Germinal center (tissue), 1 donor: ENCODE data around the gene FKBP2.
A peak's percentile ranks its signal among the peaks of the same experiment; 100 is the strongest.

ENCODE experiments used
- DNase-seq: peaks from one replicate; pipeline ENCODE4 v3.0.0; 2012; ENCODE audit warnings: mixed read lengths, low spot score

Gene FKBP2

GRCh38 chr11:64249563-64250414 is 8.9 kb downstream of the FKBP2 start:
- DNase-seq, result no peak

- DNase-seq, result no peak
These were observed 9.6 kb downstream of the FKBP2 start for GRCh38 chr11:64250415-64251015.

- peak; percentile 88 for DNase-seq
These were observed 10.3 kb downstream of the FKBP2 start, which contains the start of gene PLCB3 for GRCh38 chr11:64251016-64251752. PLCB3 (plus strand) TSS chr11:64251530; CDS start chr11:64251650, 120 bp downstream.

GRCh38 chr11:64251753-64252002 is 10.8 kb downstream of the FKBP2 start:
- DNase-seq, result no peak

GRCh38 chr11:64252003-64252872 is 11.3 kb downstream of the FKBP2 start:
- peak; percentile 44 for DNase-seq

GRCh38 chr11:64253043-64253442 is 12.1 kb downstream of the FKBP2 start:
- DNase-seq, result no peak

GRCh38 chr11:64253481-64253880 is 12.6 kb downstream of the FKBP2 start:
- DNase-seq, result no peak

GRCh38 chr11:64254326-64254725 is 13.4 kb downstream of the FKBP2 start:
- no peak for DNase-seq

GRCh38 chr11:64255135-64256128 is 14.5 kb downstream of the FKBP2 start:
- DNase-seq, result no peak

- no peak for DNase-seq
These were observed 15.4 kb downstream of the FKBP2 start for GRCh38 chr11:64256300-64256699.

GRCh38 chr11:64258356-64258755 is 17.5 kb downstream of the FKBP2 start:
- DNase-seq, result no peak

- DNase-seq, result no peak
These were observed 18.1 kb downstream of the FKBP2 start for GRCh38 chr11:64258946-64259532.

- no peak for DNase-seq
These were observed 18.7 kb downstream of the FKBP2 start for GRCh38 chr11:64259533-64260067.

GRCh38 chr11:64260147-64260708 is 19.3 kb downstream of the FKBP2 start:
- no peak for DNase-seq

- DNase-seq, result no peak
These were observed 20.7 kb downstream of the FKBP2 start for GRCh38 chr11:64261556-64262080.

- DNase-seq, result no peak
These were observed 21.5 kb downstream of the FKBP2 start for GRCh38 chr11:64262271-64263002.

- DNase-seq, result no peak
These were observed 22.4 kb downstream of the FKBP2 start for GRCh38 chr11:64263021-64263946.

- DNase-seq, result no peak
These were observed 23.0 kb downstream of the FKBP2 start for GRCh38 chr11:64263947-64264317.
